GM19328 (cell line): ENCODE data around the gene ELOVL2.

ENCODE experiments used
- ATAC-seq: cut with Tn5 transposase; IDR thresholded peaks from one replicate; pipeline ENCODE4 v1.9.1; 2021; ENCODE audit warnings: mild to moderate bottlenecking, moderate library complexity; ENCODE audit not compliant: unreplicated experiment

The ELOVL2 gene

GRCh38 chr6:10933126-10933525 is 111.0 kb downstream of the ELOVL2 start:
- no peak for ATAC-seq
